ENCODE results near the gene CACFD1.

- TF ChIP-seq CTCF (IDR thresholded peaks at IDR 0.05), result no peak
- TF ChIP-seq POLR2A (IDR thresholded peaks at IDR 0.05), result no peak
Observed at GRCh38 chr9:133433351-133433843, 26.4 kb upstream of the CACFD1 start.

Data from body of pancreas (tissue), 4 donors.